GM12874 (cell line): ENCODE results near the gene SPA17.

Experiments used
- TF ChIP-seq, protein P1 (sequence below): IDR thresholded peaks from 2 replicates; pipeline ENCODE4 v1.5.1; 2011; ENCODE audit warnings: low read depth, mild to moderate bottlenecking, control low read depth, low read length, moderate library complexity; ENCODE audit not compliant: insufficient read depth

The SPA17 gene

DNA sequence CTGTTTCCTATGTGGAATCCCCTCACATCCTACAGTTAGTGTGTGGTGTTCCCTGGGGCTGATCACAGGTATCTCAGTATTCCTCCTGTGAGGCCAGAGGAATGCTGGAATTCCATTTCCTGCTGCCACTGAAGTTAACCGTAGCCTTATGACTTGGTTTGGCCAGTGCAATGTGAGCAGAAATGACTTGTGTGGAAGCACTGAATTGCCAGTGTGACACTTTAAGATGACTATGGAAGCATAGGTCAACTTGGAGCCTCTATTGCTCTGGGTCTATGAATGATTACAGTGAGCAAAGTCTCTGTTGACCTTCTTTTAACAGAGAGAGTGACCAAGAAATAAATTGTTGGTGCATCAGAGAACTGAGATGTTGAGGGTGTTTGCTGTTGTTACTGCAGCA, 34.5 kb upstream of the SPA17 start:
- TF ChIP-seq, protein P1, sequence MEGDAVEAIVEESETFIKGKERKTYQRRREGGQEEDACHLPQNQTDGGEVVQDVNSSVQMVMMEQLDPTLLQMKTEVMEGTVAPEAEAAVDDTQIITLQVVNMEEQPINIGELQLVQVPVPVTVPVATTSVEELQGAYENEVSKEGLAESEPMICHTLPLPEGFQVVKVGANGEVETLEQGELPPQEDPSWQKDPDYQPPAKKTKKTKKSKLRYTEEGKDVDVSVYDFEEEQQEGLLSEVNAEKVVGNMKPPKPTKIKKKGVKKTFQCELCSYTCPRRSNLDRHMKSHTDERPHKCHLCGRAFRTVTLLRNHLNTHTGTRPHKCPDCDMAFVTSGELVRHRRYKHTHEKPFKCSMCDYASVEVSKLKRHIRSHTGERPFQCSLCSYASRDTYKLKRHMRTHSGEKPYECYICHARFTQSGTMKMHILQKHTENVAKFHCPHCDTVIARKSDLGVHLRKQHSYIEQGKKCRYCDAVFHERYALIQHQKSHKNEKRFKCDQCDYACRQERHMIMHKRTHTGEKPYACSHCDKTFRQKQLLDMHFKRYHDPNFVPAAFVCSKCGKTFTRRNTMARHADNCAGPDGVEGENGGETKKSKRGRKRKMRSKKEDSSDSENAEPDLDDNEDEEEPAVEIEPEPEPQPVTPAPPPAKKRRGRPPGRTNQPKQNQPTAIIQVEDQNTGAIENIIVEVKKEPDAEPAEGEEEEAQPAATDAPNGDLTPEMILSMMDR: no peak

DNA sequence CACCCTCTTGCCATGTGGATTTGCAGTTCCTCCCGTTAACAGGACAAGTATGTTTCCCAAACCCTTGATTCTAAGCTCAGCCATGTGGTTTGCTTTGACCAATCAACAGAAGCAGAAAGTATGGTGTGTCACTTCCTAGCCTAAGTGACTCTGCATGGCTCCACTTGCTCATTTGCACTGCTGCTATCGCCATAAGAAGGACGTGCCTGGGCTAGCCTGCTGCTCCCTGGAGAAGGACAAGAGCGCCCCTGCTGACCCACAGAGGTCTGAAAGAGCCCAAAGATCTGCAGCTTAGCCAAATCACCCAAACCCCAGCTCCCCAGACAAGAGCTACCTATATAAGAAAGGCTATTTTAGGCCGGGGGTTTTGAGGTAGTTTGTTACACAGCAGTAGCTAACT, 33.0 kb upstream of the SPA17 start:
- TF ChIP-seq, protein P1: no peak

DNA sequence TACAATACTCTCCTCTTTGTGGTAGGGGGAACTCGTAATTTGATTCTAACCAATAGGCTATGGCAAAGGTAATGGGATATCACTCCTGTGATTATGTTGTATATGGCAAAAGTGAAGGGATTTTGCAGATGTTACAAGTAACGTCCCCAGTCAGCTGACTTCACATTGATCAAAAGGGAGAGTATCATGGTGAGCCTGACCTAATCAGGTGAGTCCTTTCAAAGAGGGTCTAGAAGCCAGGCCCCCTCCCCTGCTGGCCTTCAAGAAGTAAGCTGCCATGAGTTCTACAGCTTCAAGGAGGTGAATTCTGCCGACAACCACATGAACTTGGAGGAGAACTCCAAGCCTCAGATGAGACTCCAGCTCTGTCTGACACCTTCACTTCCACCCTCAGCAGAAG, 31.1 kb upstream of the SPA17 start:
- TF ChIP-seq, protein P1: no peak

DNA sequence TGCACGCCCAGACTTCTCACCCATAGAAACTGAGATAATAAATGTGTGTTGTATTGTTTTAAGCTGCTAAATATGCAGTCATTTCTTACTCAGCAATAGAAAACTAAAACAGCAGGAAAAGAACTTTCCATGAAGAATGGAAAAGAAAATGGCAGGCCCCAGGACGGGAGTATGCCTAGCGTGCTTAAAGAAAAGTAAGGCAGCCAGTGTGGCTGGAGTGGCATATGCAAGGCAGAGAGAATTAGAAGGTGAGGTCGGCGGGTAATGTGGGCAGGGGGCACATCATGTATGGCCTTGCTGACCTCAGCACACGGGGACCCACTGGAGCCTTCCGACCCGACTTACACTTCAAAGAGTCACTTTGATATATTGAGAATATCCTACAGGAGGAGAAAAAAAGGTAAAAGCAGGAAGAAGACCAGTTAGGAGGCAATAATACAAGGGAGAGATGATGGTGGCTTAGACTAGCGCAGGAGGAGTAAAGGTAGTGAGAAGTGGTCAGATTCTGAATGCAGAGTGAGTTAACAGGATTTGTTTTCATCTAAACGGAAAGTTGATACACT, 30.6 kb upstream of the SPA17 start:
- TF ChIP-seq, protein P1: no peak

DNA sequence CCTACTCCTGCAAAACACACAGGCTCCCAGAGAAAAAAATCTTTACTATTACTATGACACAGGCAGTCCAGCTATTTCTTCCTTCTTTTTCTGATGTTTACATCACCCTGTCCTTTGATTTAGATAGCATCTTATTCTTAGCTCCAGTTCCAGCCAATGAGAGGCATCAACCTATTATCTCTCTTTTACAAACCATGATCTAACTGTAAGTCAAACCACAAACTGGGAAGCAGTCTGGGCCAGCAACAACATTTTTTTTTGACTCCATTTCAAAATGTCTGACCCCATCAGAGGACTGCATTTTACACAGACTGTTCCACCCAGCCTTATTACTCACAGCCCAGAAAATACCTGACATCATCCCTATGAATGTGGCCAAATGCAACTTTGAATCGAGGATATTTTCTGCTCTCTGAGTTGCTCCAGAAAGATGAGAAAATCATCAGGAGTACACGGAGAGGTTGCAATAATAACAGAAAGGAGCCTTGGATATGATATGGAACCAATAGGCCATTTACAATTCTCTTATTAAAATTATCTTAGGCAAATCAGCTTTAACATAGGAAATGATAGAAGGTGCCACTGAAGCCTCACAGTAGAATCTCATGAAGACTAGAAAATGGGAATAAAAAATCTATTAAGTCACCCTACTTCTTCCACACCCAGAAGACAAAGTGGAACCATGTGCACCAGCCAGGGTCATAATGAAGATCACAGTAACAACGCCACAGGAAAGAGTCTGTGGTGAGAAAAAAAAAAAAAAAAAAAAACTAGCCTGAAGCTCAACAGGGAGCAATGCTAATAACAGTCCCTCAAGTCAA, 29.9 kb upstream of the SPA17 start:
- TF ChIP-seq, protein P1: no peak

DNA sequence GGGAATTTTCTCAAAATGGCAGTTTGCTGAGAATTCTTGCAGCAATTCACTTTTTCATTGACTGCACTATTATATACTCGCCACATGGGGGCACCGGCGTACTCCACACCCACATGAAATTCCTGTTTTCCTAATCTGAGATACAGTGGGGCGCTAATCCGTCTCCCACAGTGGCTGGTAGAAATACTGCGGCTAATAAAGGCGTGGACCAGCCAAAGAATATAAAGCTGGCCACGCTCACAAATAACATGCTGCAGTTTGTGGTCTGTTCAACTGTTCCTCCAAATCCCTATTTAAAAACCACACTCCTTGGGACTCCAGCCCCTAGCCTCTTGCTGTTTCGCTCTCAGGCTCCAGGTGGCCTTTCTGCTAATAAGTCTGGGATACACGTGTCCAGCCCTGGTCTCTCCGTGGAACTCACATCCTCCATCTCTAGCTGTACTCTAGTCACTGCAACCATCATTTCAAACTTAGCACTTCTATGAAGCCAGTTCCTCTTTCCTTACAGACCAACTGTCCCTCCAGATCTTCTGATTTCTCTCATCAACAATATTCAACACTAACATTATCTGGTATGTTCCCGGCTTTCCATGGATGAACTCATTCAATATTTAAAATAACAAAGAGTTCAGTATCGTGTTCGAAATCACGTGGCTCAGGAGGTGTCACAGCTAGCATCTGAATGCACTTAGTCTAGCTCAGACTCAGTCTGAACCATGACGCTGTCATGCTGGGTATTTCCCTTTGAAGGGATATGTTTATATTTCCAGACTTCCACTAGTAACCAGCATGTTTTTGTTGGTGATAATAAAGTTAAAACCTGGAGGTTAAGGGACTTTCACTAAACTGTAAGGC, 29.1 kb upstream of the SPA17 start:
- TF ChIP-seq, protein P1: peak; percentile 72

DNA sequence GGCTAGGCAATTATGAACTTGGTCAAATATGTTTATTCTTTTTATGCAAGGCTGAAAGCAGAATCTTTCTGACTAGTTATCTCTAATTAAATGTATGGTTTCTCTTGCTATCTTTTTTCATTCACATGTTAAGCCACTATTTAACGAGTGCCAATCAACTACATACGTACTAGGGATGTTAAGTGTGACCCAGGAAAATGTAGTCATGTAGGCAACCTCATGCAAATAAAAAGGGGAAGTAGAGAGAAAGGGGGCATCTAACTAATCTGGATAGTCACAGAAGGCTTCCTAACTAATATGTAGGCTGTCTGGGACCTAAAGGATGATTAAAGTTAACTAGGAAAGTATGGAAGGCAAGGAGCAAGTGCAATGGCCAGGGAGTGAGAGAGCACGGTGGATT, 27.6 kb upstream of the SPA17 start:
- TF ChIP-seq, protein P1: no peak
